ENCODE data around the gene LDLRAD2. TPM values are rescaled to one million over a fixed set of nuclear protein-coding genes. Genes with fewer than 3 reads are reported as not detected.
"Not testable (repeated sequence)": the region's sequence is repeated elsewhere in the genome, so short reads cannot be mapped to it uniquely, and the experiment has no call there.

Gene LDLRAD2
- total RNA-seq, 2 donors from 2014 or later = not detected

DNA sequence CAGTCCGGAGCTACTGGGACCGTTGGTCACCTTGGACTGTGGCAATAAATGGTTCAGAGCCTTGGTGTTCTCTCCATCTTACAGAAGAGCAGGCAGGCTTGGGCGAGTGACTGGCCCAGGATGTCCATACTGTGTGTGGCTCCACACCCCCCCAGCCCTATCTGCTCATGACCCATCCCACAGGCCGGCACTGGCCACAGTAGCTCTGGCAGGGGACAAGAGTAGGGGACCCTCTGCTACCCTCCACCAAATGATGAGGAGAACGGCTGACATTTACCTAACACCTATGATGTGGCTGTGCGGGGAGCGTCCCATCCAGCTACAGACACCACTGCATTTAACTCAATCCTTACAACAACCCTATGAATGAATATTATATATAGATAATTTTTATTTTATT is 13.3 kb downstream of the LDLRAD2 start:
- TF ChIP-seq, protein P1, sequence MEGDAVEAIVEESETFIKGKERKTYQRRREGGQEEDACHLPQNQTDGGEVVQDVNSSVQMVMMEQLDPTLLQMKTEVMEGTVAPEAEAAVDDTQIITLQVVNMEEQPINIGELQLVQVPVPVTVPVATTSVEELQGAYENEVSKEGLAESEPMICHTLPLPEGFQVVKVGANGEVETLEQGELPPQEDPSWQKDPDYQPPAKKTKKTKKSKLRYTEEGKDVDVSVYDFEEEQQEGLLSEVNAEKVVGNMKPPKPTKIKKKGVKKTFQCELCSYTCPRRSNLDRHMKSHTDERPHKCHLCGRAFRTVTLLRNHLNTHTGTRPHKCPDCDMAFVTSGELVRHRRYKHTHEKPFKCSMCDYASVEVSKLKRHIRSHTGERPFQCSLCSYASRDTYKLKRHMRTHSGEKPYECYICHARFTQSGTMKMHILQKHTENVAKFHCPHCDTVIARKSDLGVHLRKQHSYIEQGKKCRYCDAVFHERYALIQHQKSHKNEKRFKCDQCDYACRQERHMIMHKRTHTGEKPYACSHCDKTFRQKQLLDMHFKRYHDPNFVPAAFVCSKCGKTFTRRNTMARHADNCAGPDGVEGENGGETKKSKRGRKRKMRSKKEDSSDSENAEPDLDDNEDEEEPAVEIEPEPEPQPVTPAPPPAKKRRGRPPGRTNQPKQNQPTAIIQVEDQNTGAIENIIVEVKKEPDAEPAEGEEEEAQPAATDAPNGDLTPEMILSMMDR (IDR thresholded peaks at IDR 0.05) = no peak
- DNase-seq (ENCODE audit: low spot score) = no peak
- H3K4me3 ChIP-seq = no peak overlapping the region
- H3K27ac ChIP-seq = no peak overlapping the region
- H3K27me3 ChIP-seq = no peaks in the 10 kb centered on the region
- no peaks in the 10 kb centered on the region for H3K9me3 ChIP-seq
- H3K36me3 ChIP-seq = peaks cover 99% of the 10 kb centered on the region
- no peaks in the 10 kb centered on the region for H3K4me1 ChIP-seq

DNA sequence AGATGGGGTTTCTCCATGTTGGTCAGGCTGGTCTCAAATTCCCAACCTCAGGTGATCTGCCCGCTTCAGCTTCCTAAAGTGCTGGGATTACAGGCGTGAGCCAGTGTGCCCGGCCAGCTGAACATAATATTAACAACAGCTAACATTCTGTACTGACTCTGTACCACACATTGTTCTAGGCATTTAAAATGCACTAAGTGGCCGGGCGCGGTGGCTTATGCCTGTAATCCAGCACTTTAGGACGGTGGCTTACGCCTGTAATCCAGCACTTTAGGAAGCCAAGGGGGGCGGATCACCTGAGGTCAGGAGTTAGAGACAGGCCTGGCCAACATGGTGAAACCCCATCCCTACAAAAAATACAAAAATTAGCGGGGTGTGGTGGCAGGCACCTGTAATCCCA is 14.6 kb downstream of the LDLRAD2 start:
- H3K9me3 ChIP-seq; DNase-seq (ENCODE audit: low spot score); H3K4me1 ChIP-seq; H3K27me3 ChIP-seq; H3K27ac ChIP-seq; H3K4me3 ChIP-seq: not testable (repeated sequence)
- H3K36me3 ChIP-seq = peaks cover 100% of the 10 kb centered on the region

DNA sequence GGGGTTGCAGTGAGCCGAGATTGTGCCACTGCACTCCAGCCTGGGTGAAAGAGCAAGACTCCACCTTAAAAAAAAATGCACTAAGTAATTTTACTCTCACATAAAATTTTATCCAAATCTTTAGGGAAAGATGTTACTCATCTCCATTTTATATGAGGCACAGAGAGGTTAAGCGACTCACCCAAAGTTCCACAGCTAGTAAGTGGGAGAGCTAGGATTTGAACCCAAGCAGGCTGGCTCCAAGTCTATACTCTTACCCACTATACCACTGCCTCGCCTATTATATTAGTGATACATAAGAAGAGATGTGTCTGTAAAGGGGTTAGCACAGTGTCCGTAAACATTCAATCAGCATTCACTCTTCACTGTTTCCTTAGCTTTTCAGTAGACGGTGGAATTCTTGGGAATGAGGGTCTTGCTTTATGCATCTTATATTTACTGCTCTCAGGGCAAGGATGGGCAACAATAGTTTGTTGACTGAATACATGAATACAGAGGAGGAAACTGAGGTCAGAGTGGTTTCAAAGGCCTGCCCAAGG is 15.1 kb downstream of the LDLRAD2 start:
- Histone ChIP-seq H3K27ac (no peak overlapping the region), H3K27me3 (no peaks in the 10 kb centered on the region), H3K36me3 (peaks cover 100% of the 10 kb centered on the region), H3K9me3 (no peaks in the 10 kb centered on the region), H3K4me3 (no peak overlapping the region), H3K4me1 (no peaks in the 10 kb centered on the region)
- TF ChIP-seq, protein P1 (IDR thresholded peaks at IDR 0.05) = no peak
- no peak for DNase-seq (ENCODE audit: low spot score)

DNA sequence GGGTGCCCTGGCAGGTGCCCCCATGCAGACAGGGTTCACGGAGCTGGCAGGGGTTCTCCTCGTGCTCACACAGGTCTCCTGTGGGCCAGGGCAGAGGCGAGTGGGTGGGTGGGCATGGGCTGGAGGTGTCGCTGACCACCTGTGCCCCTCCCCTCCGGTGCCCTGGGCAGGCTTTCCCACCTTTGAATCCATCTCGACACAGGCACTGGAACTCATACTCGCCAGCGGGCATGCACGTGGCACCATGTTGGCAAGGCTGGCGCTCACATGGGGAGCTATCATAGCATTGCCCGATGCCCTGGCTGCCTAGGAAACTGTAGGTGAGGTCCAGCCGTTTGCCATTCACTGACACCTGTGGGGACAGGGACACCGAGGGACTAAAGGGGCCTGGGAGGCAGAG is 16.0 kb downstream of the LDLRAD2 start:
- Histone ChIP-seq H3K36me3 (peaks cover 100% of the 10 kb centered on the region), H3K4me3 (no peak overlapping the region), H3K27me3 (no peaks in the 10 kb centered on the region), H3K4me1 (no peaks in the 10 kb centered on the region), H3K9me3 (no peaks in the 10 kb centered on the region), H3K27ac (no peak overlapping the region)
- TF ChIP-seq, protein P1 (IDR thresholded peaks at IDR 0.05) = no peak
- DNase-seq (ENCODE audit: low spot score) = no peak

DNA sequence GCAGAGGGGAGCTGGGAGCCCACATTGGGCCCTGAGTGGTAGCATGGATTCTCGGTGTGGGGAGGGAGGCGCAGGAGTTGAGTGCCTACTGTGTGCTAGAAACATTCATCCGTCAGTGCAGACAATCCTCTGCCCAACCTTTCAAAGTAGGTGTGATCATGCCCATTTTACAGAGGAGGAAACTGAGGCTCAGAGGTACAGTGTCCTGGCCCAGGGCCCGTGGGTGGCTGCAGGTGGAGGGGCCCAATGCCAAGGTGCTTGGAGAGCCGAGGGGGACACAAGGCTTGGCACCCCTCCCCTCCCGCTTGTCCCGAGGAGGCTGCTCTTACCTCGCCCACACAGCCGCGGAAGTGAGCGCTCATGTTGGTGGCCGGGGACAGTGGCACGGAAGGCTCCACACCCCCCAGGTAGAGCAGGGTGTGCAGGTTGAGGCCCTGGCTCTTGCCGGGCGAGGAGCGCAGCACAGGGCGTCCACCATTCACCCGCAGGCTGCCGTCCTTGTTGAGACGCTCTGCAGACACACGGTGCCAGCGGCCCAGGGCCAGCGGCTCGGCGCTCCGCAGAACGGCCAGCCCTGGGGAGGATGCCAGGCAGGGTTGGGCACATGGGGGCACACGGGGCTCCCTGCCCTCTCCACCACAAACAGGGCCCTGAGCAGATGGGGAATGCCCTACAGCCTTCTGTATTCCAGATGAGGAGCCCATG is 16.6 kb downstream of the LDLRAD2 start:
- Histone ChIP-seq H3K36me3 (peaks cover 100% of the 10 kb centered on the region), H3K4me1 (no peaks in the 10 kb centered on the region), H3K4me3 (no peak overlapping the region), H3K27ac (no peak overlapping the region), H3K27me3 (no peaks in the 10 kb centered on the region), H3K9me3 (no peaks in the 10 kb centered on the region)
- TF ChIP-seq, protein P1 (IDR thresholded peaks at IDR 0.05) = no peak
- no peak for DNase-seq (ENCODE audit: low spot score)

DNA sequence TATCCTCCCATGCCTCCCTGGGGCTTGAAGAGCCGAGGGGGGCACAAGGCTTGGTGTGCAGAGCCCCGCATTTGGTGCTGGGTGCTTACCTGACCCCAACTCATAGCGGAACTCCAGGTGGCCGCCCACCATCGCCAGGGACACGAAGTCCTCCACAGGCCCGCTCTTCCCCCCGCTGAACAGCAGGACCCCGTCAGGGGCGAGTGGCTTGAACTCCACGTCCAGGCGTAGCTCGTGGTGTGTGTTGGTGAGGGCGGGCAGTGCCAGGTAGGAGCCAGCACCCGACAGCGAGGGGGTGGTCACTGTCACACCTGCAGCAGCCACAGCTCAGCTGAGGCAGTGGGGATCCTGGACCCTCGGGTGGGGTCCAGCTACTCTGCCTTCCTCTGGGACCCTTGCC is 17.2 kb downstream of the LDLRAD2 start:
- TF ChIP-seq, protein P1 (IDR thresholded peaks at IDR 0.05) = no peak
- no peak for DNase-seq (ENCODE audit: low spot score)
- Histone ChIP-seq H3K27ac (no peak overlapping the region), H3K36me3 (peaks cover 100% of the 10 kb centered on the region), H3K27me3 (no peaks in the 10 kb centered on the region), H3K4me1 (no peaks in the 10 kb centered on the region), H3K9me3 (no peaks in the 10 kb centered on the region), H3K4me3 (no peak overlapping the region)

Measured in right atrium auricular region (tissue), 2 donors.